ENCODE data around the gene DEFB116.

- TF ChIP-seq CTCF (IDR thresholded peaks at IDR 0.05) (no peak), POLR2A (IDR thresholded peaks at IDR 0.05) (no peak)
Observed at GRCh38 chr20:31274441-31274840, 33.9 kb downstream of the DEFB116 start.

Measured in ovary (tissue), 3 donors.